ENCODE results near the gene CNTRL. TPM values are rescaled to one million over a fixed set of nuclear protein-coding genes. Genes with fewer than 3 reads are reported as not detected.

Gene CNTRL
- total and polyA plus RNA-seq, 4 donors = 1.6 to 8.7 (median 4.4) TPM

GRCh38 chr9:121220996-121221663, 146.4 kb downstream of the CNTRL start:
- Histone ChIP-seq H3K4me1 (ENCODE audit: control insufficient read depth in 4 of 4, insufficient read depth in 4 of 4, low read length in 3 of 4) (no peaks in the 10 kb centered on the region), H3K9me3 (ENCODE audit: control insufficient read depth in 4 of 4, low read length in 3 of 4) (no peaks in the 10 kb centered on the region), H3K36me3 (ENCODE audit: control insufficient read depth in 4 of 4, insufficient read depth in 3 of 4, low read depth in 1 of 4, low read length in 3 of 4) (no peaks in the 10 kb centered on the region), H3K9ac (ENCODE audit: low read depth in 1 of 2, low read length in 2 of 2) (no peak overlapping the region), H3K27me3 (ENCODE audit: control insufficient read depth in 4 of 4, insufficient read depth in 4 of 4, low read length in 3 of 4) (no peaks in the 10 kb centered on the region), H3K4me3 (ENCODE audit: low read depth in 1 of 3, low read length in 3 of 3) (no peak overlapping the region), H3K27ac (ENCODE audit: low read depth in 1 of 2, low read length in 2 of 2) (no peak overlapping the region)
- 84% methylated on average over 13 of the region's 13 CpGs for WGBS
- TF ChIP-seq JUND (IDR thresholded peaks at IDR 0.05) = no peak
- no peak for TF ChIP-seq FOXA1 (IDR thresholded peaks at IDR 0.05)
- no peak for TF ChIP-seq FOXA2 (IDR thresholded peaks at IDR 0.05)
- TF ChIP-seq, protein P1, sequence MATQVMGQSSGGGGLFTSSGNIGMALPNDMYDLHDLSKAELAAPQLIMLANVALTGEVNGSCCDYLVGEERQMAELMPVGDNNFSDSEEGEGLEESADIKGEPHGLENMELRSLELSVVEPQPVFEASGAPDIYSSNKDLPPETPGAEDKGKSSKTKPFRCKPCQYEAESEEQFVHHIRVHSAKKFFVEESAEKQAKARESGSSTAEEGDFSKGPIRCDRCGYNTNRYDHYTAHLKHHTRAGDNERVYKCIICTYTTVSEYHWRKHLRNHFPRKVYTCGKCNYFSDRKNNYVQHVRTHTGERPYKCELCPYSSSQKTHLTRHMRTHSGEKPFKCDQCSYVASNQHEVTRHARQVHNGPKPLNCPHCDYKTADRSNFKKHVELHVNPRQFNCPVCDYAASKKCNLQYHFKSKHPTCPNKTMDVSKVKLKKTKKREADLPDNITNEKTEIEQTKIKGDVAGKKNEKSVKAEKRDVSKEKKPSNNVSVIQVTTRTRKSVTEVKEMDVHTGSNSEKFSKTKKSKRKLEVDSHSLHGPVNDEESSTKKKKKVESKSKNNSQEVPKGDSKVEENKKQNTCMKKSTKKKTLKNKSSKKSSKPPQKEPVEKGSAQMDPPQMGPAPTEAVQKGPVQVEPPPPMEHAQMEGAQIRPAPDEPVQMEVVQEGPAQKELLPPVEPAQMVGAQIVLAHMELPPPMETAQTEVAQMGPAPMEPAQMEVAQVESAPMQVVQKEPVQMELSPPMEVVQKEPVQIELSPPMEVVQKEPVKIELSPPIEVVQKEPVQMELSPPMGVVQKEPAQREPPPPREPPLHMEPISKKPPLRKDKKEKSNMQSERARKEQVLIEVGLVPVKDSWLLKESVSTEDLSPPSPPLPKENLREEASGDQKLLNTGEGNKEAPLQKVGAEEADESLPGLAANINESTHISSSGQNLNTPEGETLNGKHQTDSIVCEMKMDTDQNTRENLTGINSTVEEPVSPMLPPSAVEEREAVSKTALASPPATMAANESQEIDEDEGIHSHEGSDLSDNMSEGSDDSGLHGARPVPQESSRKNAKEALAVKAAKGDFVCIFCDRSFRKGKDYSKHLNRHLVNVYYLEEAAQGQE (IDR thresholded peaks at IDR 0.05) = no peak
- no peak for TF ChIP-seq SP1 (IDR thresholded peaks at IDR 0.05)
- no peak for TF ChIP-seq EGR1 (IDR thresholded peaks at IDR 0.05; ENCODE audit: low read depth in 2 of 2)
- TF ChIP-seq RXRA (IDR thresholded peaks at IDR 0.05) = no peak
- TF ChIP-seq, protein P2, sequence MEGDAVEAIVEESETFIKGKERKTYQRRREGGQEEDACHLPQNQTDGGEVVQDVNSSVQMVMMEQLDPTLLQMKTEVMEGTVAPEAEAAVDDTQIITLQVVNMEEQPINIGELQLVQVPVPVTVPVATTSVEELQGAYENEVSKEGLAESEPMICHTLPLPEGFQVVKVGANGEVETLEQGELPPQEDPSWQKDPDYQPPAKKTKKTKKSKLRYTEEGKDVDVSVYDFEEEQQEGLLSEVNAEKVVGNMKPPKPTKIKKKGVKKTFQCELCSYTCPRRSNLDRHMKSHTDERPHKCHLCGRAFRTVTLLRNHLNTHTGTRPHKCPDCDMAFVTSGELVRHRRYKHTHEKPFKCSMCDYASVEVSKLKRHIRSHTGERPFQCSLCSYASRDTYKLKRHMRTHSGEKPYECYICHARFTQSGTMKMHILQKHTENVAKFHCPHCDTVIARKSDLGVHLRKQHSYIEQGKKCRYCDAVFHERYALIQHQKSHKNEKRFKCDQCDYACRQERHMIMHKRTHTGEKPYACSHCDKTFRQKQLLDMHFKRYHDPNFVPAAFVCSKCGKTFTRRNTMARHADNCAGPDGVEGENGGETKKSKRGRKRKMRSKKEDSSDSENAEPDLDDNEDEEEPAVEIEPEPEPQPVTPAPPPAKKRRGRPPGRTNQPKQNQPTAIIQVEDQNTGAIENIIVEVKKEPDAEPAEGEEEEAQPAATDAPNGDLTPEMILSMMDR (IDR thresholded peaks at IDR 0.05; ENCODE audit: low read depth, low read length, missing input control) = no peak
- no peak for TF ChIP-seq MAX (IDR thresholded peaks at IDR 0.05)
- TF ChIP-seq GABPA (IDR thresholded peaks at IDR 0.05 in 1 of 2, conservative IDR thresholded peaks at IDR 0.05 in 1 of 2) = no peak
- TF ChIP-seq YY1 (IDR thresholded peaks at IDR 0.05) = no peak
- no peak for TF ChIP-seq TAF1 (conservative IDR thresholded peaks at IDR 0.05)
- no peak for TF ChIP-seq HNF4G (IDR thresholded peaks at IDR 0.05)
- TF ChIP-seq NR2F2 (IDR thresholded peaks at IDR 0.05) = no peak
- TF ChIP-seq, protein P3, sequence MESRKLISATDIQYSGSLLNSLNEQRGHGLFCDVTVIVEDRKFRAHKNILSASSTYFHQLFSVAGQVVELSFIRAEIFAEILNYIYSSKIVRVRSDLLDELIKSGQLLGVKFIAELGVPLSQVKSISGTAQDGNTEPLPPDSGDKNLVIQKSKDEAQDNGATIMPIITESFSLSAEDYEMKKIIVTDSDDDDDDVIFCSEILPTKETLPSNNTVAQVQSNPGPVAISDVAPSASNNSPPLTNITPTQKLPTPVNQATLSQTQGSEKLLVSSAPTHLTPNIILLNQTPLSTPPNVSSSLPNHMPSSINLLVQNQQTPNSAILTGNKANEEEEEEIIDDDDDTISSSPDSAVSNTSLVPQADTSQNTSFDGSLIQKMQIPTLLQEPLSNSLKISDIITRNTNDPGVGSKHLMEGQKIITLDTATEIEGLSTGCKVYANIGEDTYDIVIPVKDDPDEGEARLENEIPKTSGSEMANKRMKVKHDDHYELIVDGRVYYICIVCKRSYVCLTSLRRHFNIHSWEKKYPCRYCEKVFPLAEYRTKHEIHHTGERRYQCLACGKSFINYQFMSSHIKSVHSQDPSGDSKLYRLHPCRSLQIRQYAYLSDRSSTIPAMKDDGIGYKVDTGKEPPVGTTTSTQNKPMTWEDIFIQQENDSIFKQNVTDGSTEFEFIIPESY (IDR thresholded peaks at IDR 0.05) = no peak
- TF ChIP-seq ATF3 (IDR thresholded peaks at IDR 0.05) = no peak
- no peak for DNase-seq (ENCODE audit: low spot score)

Measured in liver (tissue), 9 donors.